Brain microvascular endothelial cell (primary cell): ENCODE measurements around the gene NOL9.

ENCODE experiments used
- DNase-seq: peaks from one replicate; pipeline ENCODE4 v3.0.0-alpha.2; 2020
- H3K27ac ChIP-seq: fragments of 250-450 bp; sonication (Bioruptor Pico); 2 replicates; pipeline ENCODE4 v1.5.1; 2020; ENCODE audit warnings: mild to moderate bottlenecking, moderate library complexity
- H3K27me3 ChIP-seq: fragments of 250-450 bp; sonication (Bioruptor Pico); replicated peaks from 2 replicates; pipeline ENCODE4 v1.5.1; 2020; ENCODE audit warnings: mild to moderate bottlenecking
- H3K36me3 ChIP-seq: fragments of 250-450 bp; sonication (Bioruptor Pico); replicated peaks from 2 replicates; pipeline ENCODE4 v1.5.1; 2020; ENCODE audit warnings: mild to moderate bottlenecking
- H3K4me3 ChIP-seq: 2 replicates; pipeline ENCODE4 v1.5.1; 2011; ENCODE audit warnings: low read depth, mild to moderate bottlenecking, control low read depth, low read length, moderate library complexity
- CTCF ChIP-seq: IDR thresholded peaks from 2 replicates; pipeline ENCODE4 v1.5.1; 2011; ENCODE audit warnings: low read depth, mild to moderate bottlenecking, moderate library complexity, low read length, control low read depth, inconsistent platforms; ENCODE audit errors: missing control alignments
- in situ Hi-C: cut with HindIII; loops from 2 replicates; pipeline ENCODE4 v1.10.0; 2017; ENCODE audit warnings: low sequenced_read_pairs, low pct_ligation_motif_present

NOL9 gene

GRCh38 chr1:6596886-6597776 is 42.8 kb upstream of the NOL9 start:
- no peak overlapping the region for H3K27ac ChIP-seq
- no peaks in the 10 kb centered on the region for H3K27me3 ChIP-seq
- H3K4me3 ChIP-seq, result no peak overlapping the region
- no peak for DNase-seq
- TF ChIP-seq CTCF, result no peak
- peaks cover 56% of the 10 kb centered on the region for H3K36me3 ChIP-seq
- in situ Hi-C loops, result no loop called here

- DNase-seq, result no peak
- Histone ChIP-seq H3K36me3 (peaks cover 59% of the 10 kb centered on the region), H3K27me3 (no peaks in the 10 kb centered on the region), H3K4me3 (no peak overlapping the region), H3K27ac (no peak overlapping the region)
- no peak for TF ChIP-seq CTCF
- in situ Hi-C loops, result no loop called here
These were observed 42.0 kb upstream of the NOL9 start for GRCh38 chr1:6596351-6596750.

GRCh38 chr1:6594977-6595740 is 40.8 kb upstream of the NOL9 start:
- peaks cover 65% of the 10 kb centered on the region for H3K36me3 ChIP-seq
- no peak for TF ChIP-seq CTCF
- no peaks in the 10 kb centered on the region for H3K27me3 ChIP-seq
- no peak for DNase-seq
- H3K4me3 ChIP-seq, result no peak overlapping the region
- in situ Hi-C loops, result no loop called here
- no peak overlapping the region for H3K27ac ChIP-seq

- in situ Hi-C loops, result no loop called here
- no peak for TF ChIP-seq CTCF
- H3K36me3 ChIP-seq, result peaks cover 76% of the 10 kb centered on the region
- H3K27me3 ChIP-seq, result no peaks in the 10 kb centered on the region
- no peak overlapping the region for H3K4me3 ChIP-seq
- no peak for DNase-seq
- no peak overlapping the region for H3K27ac ChIP-seq
These were observed 39.5 kb upstream of the NOL9 start for GRCh38 chr1:6593810-6594209.

- in situ Hi-C loops, result no loop called here
These were observed 38.7 kb upstream of the NOL9 start for GRCh38 chr1:6592865-6593593.

More at GRCh38 chr1:6592865-6593593, 38.7 kb upstream of the NOL9 start:
- H3K36me3 ChIP-seq, result peaks cover 78% of the 10 kb centered on the region
- DNase-seq, result no peak
- no peak for TF ChIP-seq CTCF
- no peaks in the 10 kb centered on the region for H3K27me3 ChIP-seq
- no peak overlapping the region for H3K27ac ChIP-seq
- no peak overlapping the region for H3K4me3 ChIP-seq
